ENCODE data around the gene ZNF526. TPM values are rescaled to one million over a fixed set of nuclear protein-coding genes. Genes with fewer than 3 reads are reported as not detected.

Gene ZNF526
- total RNA-seq, 2 experiments from 2014 or later: 5.0 to 6.2 TPM

DNA sequence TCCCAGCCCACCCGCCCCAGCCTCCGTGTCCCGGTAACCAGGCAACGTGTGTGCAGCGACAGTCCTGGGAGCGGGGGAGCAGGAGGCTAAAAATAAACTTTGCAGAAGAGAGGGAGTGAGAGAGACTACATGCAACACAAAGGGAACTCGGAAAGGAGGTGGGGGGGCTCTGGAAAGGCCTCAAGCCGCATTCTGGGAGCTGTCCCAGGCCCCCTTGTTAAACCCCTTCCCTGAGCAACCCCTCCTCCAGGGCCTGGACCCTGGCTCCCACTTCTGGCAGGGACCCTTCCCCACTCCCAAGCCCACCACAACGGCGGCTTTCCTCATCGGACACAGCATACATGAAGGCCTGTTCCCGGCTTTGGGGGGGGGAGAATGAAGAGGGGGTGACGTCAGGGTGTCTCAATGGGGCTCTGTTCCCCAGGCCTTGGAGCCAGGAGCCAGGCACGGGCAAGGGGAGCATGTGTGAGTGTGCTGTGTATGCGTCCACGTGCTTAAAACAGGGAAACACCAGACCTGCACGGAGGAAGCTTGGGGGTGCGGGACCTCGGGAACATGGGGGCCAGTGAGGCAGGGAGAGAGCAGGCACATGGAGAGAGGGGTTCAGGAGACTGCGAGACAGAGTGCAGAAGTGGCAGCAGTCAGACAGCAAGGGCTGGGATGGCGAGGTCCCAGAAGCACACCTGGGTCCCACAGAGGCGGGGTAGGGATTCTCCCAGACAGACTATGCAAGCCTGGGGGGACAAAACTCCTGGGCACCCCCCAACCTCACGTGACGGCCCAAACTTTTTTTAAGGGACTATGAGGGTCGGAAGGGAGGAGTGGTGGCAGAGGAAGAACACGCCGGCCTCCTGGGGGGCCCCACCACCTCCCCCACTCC lies 32.5 kb downstream of the ZNF526 start:
- Histone ChIP-seq H3K27me3 (ENCODE audit: control insufficient read depth in 1 of 2, insufficient read depth in 2 of 2, low read length in 2 of 2) (no peaks in the 10 kb centered on the region), H3K4me3 (ENCODE audit: low read length) (peak overlapping the region; percentile 100), H3K36me3 (ENCODE audit: insufficient read depth, low read length) (peaks cover 18% of the 10 kb centered on the region), H3K4me1 (ENCODE audit: insufficient read depth, low read length) (peaks cover 43% of the 10 kb centered on the region), H3K9me3 (ENCODE audit: control insufficient read depth in 1 of 2, insufficient read depth in 1 of 2, low read length in 2 of 2) (no peaks in the 10 kb centered on the region), H3K27ac (ENCODE audit: low read depth in 1 of 2, low read length in 2 of 2) (peak overlapping the region; percentile 57 to 64)
- Mint-ChIP-seq H3K9me3 (no peaks in the 10 kb centered on the region), H3K36me3 (ENCODE audit: low read depth) (peaks cover 16% of the 10 kb centered on the region), H3K4me1 (ENCODE audit: low read depth) (peaks cover 33% of the 10 kb centered on the region), H3K27ac (peak overlapping the region; percentile 93), H3K27me3 (no peaks in the 10 kb centered on the region), H3K4me3 (peak overlapping the region; percentile 99)
- ChIA-PET CTCF (interaction anchor here (1.1 to 2.0 kb wide), 2 partner anchors 8 to 27 kb away, joined by 3 to 7 read pairs; no protein-coding TSS in a partner anchor), POLR2A (interaction anchor here (0.6 to 1.1 kb wide), 4 partner anchors 8 to 177 kb away, joined by 3 to 5 read pairs (median 4); partner anchors contain the start of gene ZNF574)
- intact Hi-C loops (cut with DNase I, micrococcal nuclease): no loop called here
- TF ChIP-seq, protein P1, sequence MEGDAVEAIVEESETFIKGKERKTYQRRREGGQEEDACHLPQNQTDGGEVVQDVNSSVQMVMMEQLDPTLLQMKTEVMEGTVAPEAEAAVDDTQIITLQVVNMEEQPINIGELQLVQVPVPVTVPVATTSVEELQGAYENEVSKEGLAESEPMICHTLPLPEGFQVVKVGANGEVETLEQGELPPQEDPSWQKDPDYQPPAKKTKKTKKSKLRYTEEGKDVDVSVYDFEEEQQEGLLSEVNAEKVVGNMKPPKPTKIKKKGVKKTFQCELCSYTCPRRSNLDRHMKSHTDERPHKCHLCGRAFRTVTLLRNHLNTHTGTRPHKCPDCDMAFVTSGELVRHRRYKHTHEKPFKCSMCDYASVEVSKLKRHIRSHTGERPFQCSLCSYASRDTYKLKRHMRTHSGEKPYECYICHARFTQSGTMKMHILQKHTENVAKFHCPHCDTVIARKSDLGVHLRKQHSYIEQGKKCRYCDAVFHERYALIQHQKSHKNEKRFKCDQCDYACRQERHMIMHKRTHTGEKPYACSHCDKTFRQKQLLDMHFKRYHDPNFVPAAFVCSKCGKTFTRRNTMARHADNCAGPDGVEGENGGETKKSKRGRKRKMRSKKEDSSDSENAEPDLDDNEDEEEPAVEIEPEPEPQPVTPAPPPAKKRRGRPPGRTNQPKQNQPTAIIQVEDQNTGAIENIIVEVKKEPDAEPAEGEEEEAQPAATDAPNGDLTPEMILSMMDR (IDR thresholded peaks at IDR 0.05): no peak
- ATAC-seq (ENCODE audit: poor library complexity): no peak
- DNase-seq: peak in 2 of 14 experiments; percentile 53 to 60

DNA sequence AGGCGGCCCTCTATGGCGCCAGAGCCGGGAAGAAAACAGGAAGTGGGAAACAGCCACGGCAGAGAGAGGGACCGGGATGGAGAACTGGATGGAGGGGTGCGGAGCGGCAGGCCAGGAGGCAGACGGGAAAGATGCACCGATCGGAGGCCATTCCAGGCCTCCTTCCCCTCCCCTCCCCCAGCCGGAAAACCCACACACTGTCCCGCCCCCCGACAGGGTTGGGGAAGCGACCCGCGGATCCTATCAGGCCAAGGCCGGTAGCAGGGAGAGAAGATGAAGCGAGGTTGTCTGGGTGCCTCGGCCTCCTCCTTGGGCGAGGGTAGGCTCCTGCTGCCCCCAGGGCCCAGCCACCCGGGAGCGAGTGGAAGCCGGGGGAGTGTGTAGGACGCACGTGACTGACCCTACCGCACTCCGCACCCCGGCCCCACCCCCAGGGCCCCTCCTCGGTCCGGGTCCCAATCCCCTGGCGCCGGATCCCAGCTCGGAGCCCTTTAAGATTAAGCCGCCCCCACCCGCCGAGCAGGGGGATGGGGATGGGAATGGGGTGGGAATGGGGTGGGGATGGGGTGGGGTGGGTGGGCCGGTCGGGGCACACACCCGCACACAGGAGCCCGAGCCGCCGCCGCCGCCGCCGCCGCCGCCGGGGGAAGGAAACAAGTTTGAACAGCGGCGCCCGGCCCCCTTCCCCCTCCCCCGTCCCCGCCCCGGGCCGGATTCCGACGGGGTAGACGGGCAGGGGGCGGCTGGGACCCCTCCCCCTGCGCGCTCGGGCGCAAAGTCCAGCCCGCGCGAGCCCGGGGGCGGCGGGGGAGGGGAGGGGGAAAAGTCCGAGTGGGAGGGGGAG lies 33.4 kb downstream of the ZNF526 start:
- Mint-ChIP-seq H3K27ac (peak overlapping the region; percentile 93), H3K4me1 (ENCODE audit: low read depth) (peaks cover 33% of the 10 kb centered on the region), H3K36me3 (ENCODE audit: low read depth) (peaks cover 16% of the 10 kb centered on the region), H3K9me3 (no peaks in the 10 kb centered on the region), H3K27me3 (no peaks in the 10 kb centered on the region), H3K4me3 (peak overlapping the region; percentile 99)
- H3K27me3 ChIP-seq (ENCODE audit: control insufficient read depth in 1 of 2, insufficient read depth in 2 of 2, low read length in 2 of 2): no peaks in the 10 kb centered on the region
- peak; percentile 34 to 77 (median 58) for DNase-seq
- TF ChIP-seq, protein P1 (IDR thresholded peaks at IDR 0.05): no peak
- intact Hi-C loops (cut with DNase I, micrococcal nuclease): loop anchor here (1.0 to 2.0 kb wide), 3 partner anchors 8 to 27 kb away; no protein-coding TSS in a partner anchor
- peaks cover 43% of the 10 kb centered on the region for H3K4me1 ChIP-seq (ENCODE audit: insufficient read depth, low read length)
- H3K27ac ChIP-seq (ENCODE audit: low read depth in 1 of 2, low read length in 2 of 2): peak overlapping the region; percentile 97 to 98
- CTCF ChIA-PET: interaction anchor here (1.1 kb wide), 1 partner anchor 9 kb away, joined by 3 read pairs; no protein-coding TSS in a partner anchor
- H3K4me3 ChIP-seq (ENCODE audit: low read length): peak overlapping the region; percentile 100
- peaks cover 17% of the 10 kb centered on the region for H3K36me3 ChIP-seq (ENCODE audit: insufficient read depth, low read length)
- POLR2A ChIA-PET: interaction anchor here (1.0 kb wide), 2 partner anchors 9 to 178 kb away, joined by 3 to 5 read pairs; partner anchors contain the start of gene ZNF574
- ATAC-seq (ENCODE audit: poor library complexity): peak; percentile 24
- H3K9me3 ChIP-seq (ENCODE audit: control insufficient read depth in 1 of 2, insufficient read depth in 1 of 2, low read length in 2 of 2): no peaks in the 10 kb centered on the region

Measured in CD4-positive, alpha-beta T cell (primary cell).